COLO668 (cell line): Measurements from ENCODE around the gene GCSH.
"Not testable (repeated sequence)": the region's sequence is repeated elsewhere in the genome, so short reads cannot be mapped to it uniquely, and the experiment has no call there.

Experiments
- DNase-seq: peaks from one replicate; lab custom pipeline; 2025; ENCODE audit not compliant: unreplicated experiment; lab: John Stamatoyannopoulos, UW

GCSH gene

DNA sequence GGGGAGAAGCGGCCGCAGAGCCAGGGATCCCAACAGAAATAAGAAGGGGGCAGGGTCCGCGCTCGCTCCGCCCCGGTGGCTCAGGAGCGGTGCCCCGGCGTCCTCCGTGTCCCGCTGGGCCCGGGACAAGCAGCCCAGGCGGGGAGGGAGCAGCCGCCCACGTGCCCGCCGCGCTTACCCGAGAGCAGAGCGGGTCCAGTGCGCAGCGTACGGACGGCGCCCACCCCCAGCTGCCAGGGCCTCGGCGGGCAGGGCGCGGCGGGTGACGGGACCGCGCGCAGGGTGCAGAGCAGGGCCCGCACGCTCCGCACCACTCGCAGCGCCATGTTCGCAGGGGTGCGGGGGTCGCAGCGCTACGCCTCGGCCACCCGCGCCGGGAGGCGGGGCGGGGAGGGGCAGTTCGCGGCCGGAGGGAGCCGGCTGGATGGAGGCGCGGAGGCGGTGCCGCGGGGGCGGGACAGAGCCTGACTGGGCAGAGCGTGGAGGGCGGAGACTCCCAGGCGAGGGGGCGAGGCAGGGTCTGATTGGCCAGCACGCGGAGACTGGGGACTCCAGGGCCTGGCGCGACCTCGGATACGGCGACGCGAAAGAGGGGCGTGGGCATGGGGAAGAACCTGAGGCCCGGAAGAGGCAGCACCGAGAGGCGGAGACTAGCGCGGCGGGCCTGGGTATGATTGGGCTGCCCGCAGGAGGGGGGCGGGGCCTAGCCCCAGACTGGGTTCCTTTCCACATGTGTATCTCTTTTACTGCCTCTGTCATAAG is at the start of gene GCSH:
GCSH (minus strand) TSS at position 443 of the 762 bp plus-strand sequence; CDS start at position 326, 117 bp downstream.
- peak; percentile 98 for DNase-seq

DNA sequence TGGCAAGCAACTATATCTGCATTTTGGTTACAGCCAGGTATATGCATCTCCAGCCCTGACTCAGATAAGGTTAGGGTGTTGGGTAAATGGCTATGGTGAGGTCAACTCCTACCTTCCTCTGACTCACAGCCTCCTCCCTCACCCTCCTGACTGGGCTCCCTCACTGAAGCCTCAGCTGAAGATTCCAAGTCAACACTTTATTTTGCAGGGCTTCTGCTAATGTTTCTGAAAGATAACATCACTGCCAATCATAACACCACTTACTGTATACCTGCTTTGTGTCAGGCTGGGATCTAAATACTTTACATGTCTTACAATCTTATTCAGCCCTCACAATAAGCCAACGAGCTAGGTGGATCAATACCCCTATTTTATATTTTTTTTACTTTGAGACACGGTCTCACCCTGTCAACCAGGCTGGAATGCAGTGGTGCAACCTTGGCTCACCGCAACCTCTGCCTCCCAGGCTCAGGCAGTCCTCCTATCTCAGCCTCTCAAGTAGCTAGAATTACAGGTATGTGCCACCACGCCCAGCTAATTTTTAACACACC is 47.8 kb upstream of the GCSH start:
- DNase-seq, result no peak

DNA sequence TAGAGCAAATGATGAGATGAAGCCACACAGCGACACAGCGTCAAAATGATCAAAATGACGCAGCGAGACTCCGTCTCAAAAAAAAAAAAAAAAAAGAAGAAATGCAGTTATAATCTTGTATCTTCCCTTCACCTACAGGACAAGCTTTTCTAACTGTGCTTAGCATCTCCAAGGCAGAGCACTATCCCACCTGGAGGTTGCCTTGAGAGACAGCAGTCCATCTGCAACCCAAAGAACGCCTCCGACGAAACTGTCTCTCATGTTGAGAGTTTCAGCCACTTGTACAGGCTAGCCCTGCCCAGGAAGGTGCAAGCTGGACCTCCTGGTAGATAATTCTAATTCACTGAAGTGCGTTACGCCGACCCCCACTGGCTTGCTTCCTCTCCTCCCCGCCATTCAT is 46.7 kb upstream of the GCSH start:
- no peak for DNase-seq

DNA sequence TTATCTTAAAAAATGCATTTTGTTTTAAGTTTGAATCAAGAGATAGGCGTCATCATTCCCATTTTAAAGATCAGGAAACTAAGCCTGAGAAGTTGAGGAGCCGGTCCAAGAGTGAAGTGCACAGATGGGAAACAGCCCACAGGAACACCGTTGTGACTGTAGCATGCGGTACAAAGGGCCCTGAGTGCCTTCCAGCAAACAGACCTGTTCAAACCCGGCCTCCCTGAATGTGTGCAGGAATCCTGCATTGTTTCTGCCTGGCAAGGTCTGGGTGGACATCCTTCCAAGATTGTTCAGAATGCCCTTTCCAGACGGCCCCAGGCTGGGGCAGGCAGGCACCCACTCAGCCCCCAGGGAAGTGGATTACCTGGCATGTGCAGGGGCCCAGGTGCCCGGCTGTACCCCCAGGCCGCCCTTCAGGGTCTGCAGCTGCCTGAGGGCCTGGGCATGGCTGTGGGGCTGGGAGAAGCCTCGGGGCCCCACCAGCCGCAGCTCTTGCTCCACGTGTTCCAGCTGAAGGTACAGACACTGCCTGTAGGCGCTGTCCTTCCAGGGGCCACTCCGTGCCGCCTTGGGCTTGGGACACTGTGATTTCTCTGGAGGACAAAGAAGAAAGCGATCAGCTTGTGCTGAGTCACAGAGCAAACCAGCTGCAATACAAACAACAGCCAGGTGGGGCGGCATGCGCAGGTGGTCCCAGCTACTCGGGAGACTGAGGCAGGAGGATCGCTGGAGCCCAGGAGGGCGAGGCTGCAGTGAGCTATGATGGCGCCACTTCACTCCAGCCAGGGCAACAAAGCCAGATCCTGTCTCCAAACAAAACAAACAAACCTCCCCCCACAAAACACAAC is 45.0 kb upstream of the GCSH start:
- DNase-seq, result no peak

DNA sequence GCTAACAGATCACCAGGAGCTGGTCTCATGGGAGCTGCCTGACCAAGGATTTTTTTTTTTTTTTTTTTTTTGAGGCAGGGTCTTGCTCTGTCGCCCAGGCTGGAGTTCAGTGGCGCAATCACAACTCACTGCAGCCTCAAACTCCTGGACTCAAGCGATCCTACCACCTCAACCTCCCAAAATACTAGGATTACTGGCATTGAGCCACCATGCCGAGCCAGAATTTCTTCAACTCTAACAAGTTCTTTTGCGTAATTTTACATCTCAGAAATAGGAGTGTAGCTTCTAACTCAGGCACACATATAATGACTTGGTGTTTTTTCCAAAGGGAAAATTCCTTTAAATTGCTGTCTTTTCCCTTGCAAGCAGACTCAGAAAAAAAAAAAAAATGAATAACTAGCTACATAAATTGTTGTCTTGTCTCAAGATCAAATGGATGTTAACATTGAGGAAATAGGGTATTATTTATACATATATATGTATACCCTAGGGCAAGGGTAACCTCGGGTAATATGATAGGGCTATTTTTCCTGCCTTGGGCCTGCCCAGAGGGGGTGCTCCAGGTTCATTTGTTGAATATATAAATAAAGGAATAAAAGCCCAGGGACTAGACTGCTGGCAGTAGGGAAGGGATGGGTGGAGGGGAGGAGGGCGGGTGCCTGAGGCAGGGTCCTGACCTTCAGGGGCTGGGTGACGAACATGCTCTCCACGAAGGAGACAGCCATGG is 42.8 kb upstream of the GCSH start:
- no peak for DNase-seq

DNA sequence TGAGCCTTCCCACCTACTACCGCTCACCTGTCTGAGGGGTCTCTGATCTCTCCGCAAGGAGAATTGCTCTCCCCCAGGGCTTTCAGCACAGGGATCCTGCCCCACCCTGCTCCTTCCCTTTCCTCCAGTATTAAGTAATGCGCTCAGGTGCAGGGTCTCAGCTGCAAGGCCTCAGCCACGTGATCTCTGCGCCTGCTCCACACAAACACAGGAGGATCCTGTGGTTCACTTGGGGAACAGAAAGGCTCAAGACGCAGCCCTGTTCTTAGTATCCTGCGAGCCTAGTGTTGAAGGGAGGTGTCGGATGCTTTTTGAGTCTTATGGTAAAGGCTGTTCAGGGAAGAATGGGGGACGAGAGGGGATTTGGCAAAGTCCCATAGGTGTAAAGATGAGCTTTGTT is 41.6 kb upstream of the GCSH start:
- DNase-seq, result no peak

DNA sequence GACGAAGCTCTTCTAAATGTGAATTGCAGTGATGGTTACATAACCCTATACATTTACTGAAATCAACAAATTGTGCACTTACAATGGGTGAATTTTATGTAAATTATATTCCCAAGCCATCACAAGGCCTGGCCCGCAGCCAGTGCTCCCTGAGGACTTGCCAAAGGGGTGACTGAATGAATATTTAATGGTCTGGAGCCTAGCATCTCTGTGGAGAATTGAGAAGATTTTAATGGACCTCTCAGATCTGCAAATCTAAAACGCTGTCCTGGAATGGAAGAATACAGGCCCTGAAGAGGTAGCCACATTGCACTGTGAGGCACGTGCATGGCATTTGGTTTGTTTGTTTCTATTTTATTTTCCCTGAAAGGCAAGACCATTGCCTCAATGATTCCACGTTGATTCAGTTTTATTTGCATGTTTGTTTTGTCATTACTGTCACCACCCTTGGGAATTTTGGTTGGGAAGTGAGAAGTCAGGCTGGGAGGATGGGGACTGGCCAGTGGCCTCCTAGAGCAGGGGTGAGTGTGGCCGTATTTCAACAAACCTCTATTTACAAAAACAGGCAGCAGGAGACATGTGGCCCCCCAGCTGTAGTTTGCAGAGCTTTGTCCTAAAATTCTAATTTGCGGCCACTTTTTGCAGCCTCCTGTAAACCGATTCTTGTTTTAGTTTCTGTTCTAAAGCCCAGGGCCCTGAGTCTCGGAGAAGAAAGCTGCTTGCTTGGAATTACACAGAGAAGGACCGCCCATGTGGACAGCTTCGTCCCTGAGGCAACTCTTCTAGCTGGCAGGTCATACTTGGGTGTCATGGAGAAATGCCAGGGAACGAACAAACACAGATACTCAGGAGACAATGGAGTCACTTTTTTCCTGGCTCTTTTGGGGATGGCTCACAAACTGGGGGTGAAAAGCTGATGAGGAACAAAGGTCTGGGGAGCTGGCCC is 40.5 kb upstream of the GCSH start:
- DNase-seq, result no peak

DNA sequence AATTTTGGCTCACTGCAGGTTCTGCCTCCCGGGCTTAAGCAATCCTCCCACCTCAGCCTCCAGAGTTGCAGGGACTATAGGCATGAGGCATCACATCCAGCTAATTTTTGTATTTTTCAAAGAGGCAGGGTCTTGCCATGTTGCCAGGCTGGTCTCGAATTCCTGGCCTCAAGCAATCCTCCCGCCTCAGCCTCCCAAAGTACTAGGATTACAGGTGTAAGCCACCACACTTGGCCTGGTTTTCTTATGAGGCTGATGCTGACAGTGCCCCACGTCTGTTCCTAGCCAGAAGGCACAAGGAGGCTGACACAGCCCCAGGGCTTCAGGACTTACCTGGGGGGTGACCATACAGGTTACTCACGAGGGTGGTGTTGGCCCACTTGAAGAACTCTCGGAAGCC is 33.9 kb upstream of the GCSH start:
- no peak for DNase-seq

DNA sequence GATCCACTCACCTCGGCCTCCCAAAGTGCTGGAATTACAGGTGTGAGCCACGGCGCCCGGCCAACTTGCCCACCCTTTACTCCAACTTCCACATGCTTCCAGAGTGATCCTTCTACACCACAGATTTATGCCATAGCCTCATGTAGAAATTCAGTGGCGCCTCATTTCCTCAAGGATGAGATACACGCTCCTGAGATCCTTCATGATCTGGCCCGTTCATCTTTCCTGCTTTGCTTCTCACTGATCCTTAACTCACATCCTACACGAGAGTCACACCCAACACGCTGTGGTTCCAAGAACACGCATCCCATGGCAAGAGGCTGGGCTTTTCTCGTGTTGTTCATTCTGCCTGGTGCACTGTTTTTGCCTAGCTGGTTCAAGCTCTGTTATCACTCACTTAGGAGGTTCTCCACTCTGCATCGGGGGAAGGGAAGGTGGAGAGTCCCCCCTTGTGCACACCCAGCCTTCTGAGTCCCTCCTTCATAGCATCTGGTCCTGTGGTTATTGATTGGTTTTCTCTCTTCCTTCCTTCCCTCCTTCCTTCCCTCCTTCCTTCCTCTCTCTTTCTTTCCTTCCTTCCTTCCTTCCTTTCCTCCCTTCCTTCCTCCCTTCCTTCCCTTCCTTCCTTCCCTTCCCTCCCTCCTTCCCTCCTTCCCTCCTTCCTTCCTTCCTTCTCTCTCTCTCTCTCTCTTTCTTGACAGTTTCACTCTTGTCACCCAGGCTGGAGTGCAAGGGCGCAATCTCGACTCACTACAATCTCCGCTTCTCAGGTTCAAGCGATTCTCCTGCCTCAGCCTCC is 32.7 kb upstream of the GCSH start:
- no peak for DNase-seq

DNA sequence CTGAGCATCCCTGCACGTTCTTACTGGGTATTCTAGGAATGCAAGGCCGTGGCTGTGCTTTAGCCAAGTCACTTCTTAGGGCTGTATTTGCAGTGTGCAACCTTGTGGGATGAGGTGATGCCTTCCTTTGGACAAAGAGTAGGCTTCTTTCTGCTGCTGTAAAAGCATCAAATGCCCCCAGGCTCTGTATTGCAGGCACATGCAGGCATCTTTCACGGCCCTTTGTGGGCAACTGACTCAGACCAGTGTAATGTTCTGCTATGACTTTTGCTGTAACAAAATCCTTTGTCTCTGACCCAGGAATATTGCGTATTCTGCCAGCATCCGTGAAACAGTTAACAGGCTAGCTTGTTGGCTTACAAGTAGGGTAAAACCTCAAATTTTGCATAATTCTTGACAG is 30.9 kb upstream of the GCSH start:
- DNase-seq, result no peak

DNA sequence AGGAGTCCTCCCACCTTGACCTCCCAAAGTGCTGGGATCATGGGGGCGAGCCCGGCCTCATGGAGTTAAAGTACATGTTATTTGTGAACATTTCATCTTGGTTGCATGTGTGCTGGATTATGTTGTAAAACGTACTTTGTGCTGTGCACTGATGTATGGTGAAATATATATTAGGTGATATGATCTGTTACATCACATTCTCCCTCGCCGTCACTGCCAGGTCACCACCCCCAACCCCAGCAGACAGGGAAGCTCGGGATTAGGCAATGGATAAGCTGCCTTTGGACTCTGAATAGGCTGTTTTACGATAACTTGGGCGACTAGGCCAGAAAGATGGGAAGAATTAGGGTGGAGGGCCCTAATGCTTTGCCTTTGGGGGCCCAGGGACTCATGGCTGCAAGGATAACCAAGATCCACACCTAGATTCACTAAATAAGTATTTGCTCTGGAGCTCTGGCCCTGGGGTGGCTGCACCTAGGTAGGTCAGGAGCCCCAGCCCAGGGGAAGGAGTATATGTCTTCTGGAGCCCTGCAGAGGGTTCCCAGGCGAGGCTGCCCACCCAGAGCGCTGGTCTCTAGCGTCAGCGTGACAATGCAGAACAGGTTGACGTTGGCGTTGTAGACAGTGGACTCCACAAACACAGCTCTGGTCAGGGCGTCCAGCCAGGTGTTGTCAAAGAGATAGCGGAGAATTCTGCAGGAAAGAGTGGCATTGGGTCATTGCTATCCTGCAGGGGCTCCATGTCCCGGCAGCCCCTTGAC is 27.1 kb upstream of the GCSH start:
- DNase-seq, result no peak

DNA sequence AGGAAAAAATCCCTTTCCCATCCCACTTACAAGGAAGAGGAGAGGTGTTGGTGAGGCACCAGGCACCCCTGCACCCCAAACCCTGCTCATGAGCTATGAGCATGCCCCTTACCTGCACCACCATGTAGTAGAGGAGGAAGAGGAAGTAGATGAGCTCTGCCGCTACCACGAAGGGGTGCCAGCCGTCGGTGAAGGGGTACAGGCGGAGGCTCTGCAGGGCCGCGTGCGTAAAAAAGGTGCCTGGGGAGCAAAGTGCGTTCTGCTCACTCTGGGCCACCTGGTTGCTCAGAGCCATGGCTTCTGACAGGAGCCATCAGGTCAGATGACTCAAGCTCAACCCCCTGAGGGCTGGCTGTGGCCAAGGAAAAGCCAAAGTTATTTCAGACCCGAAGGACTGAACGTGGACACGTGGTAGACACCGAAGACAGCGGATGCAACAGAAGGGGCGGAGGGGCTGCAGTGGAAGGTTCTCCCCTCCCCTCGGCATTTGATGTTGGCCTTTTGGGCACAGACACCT is 25.3 kb upstream of the GCSH start:
- no peak for DNase-seq

DNA sequence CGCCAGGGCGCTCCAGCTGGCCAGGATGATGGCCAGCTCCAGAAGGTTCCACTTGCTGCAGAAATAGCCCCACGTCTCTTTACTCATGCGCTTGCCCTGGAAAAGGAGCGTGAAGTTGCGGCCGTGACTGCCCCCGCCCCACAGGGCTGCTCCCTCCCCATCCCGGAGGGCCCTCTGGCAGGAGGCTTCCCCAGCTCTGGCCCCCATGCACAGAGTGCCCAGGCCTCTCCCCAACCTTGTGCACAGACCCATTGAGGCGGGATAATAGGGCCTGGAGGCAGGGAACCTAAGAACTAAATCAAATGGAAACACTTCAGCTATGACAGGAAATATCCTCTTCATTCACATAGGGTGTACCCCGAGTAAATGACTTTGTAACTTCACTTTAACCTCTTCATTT is 21.2 kb upstream of the GCSH start:
- DNase-seq, result no peak

DNA sequence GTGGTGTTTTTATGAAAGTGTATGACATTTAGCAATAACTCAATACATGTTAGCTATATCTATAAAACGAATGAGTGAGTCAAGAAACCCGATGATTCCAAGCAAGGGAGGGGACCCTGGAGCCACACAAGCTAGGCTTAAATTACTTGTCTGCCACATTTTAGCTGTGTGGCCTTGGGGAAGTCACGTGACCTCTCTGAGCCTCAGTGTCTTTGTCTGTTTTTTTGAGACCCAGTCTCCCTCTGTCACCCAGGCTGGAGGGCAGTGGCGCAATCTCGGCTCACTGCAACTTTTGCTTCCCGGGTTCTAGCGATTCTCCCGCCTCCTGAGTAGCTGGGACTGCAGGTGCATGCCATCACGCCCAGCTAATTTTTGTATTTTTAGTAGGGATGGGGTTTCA is 20.1 kb upstream of the GCSH start:
- no peak for DNase-seq

DNA sequence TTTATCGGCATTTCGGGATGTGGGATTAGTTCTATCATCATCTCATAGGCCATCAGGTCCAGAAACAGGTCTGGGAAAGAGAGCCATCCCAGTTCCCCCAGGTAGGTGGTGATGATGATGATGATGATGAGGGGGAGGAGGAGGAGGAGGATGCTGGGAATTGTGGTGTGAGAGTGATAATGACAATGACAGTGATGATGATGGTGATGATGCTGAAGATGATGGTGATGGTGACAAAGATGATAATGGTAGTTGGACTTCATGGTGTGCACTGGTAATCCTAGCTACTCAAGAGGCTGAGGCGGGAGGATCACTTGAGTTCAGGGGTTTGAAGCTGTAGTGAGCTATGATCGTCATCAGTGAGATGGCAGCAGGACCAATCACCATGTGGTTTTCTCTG is 16.3 kb upstream of the GCSH start:
- DNase-seq, result no peak

DNA sequence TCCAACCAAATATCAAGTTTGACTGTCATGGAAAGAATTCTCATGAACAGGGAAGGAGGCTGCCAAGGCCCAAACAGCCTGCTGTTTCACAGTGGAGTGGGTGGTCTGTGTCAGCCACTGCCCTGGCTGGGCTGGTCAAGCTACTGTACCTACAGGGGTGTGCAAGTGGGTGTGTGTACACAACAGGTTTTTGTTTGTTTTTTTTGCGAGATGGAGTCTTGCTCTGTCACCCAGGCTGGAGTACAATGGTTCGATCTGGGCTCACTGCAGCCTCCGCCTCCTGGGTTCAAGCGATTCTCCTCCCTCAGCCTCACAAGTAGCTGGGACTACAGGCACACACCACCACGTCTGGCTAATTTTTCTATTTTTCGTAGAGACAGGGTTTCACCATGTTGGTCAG is 13.1 kb upstream of the GCSH start:
- not testable (repeated sequence) for DNase-seq

DNA sequence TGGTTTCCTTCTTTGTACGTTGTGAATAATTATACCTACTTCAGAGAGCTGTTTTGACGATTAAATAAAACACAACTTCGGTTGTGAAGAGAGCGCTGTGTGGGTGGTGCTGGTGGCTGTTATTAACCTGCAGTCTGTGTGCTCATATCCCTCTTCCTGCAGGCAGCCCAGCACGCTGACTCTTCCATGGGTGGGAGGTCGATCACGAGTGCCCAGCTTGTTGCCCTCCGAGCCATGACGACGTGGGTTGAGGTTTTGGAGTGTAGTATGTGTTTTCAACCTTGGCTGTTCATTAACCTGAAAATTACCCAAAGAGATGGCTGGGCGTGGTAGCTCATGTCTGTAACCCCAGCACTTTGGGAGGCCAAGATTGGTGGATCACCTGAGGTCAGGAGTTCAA is 11.3 kb upstream of the GCSH start:
- no peak for DNase-seq

DNA sequence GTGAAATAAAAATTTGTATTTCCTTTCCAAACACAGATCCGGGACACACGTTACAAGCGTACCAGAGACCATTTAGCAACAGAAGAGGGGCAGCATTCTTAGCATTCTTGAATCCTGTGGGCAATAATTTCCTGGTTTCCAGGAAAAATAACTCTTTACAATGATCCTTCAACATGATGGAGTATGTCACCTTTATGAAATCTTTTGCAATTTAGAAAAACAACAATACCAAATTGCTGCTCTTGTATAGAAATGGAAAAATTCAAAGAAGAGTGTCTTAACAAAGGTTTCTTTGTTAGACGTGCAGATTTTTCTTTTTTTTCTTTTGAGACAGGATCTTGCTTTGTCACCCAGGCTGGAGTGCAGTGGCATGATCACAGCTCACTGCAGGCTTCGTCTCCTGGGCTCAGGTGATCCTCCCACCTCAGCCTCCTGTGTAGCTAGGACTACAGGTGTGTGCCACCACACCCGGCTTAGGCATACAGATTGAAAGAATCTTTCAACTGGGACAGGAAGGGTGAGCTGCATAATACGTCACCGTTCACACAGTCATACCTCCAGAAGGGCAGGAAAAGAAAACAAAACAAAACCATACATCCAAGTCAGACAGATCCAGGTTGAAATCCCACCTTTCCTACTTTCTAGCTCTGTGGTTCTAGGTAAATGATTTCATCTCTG is 10.8 kb upstream of the GCSH start:
- DNase-seq, result no peak
